Pulmonary artery endothelial cell (primary cell): ENCODE measurements around the gene ZBTB8OS. TPM values are rescaled to one million over a fixed set of nuclear protein-coding genes. Genes with fewer than 3 reads are reported as not detected.
"Not testable (repeated sequence)": the region's sequence is repeated elsewhere in the genome, so short reads cannot be mapped to it uniquely, and the experiment has no call there.

Source experiments
- DNase-seq: peaks from one replicate; pipeline ENCODE4 v3.0.0-alpha.2; 2011; ENCODE audit warnings: low read depth, low spot score
- total RNA-seq: library from RNA; depleted of rRNA; stranded (reverse); fragments of >200 nt; gene quantifications from 2 replicates; pipeline ENCODE4 v1.2.3, GENCODE V29; 2014

ZBTB8OS gene
- total RNA-seq, 1 donor from 2014 or later, result 32.1 TPM

DNA sequence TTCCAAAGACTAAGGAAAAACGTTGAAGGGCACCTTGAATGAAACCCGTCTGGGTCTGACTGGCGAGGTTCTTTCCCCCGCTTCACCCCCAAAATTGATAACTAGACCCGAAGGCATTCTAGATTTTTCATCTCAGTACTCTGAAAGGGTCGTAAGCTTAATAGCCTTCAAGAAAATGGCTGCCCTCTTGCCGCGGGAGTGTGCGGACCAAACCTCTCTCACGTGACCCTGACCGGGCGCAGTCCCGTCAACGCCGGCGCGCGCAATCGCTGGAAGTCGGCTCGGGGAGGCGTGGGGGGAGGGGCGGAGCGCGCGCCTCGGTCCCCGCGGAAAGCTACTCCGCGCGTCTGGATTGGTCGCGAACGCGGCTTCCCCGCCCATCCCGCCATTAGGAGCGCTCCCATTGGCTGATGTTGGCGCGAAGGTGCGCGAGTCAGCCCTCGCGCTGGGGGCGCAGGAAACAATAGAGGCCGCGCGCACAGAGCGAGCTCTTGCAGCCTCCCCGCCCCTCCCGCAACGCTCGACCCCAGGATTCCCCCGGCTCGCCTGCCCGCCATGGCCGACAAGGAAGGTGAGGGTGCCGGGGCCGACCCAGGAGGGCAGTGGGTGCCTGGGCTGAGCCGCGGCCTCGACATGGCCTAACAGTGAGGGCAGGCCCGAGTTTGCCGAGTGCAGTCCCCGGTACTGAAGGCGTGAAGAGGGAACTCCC, 556 bp upstream of the ZBTB8OS start, which contains the start of gene RBBP4:
Gene RBBP4 (plus strand): TSS at position 457 of the 709 bp plus-strand sequence. CDS start 99 bp downstream, at position 556.
- peak; percentile 91 for DNase-seq

DNA sequence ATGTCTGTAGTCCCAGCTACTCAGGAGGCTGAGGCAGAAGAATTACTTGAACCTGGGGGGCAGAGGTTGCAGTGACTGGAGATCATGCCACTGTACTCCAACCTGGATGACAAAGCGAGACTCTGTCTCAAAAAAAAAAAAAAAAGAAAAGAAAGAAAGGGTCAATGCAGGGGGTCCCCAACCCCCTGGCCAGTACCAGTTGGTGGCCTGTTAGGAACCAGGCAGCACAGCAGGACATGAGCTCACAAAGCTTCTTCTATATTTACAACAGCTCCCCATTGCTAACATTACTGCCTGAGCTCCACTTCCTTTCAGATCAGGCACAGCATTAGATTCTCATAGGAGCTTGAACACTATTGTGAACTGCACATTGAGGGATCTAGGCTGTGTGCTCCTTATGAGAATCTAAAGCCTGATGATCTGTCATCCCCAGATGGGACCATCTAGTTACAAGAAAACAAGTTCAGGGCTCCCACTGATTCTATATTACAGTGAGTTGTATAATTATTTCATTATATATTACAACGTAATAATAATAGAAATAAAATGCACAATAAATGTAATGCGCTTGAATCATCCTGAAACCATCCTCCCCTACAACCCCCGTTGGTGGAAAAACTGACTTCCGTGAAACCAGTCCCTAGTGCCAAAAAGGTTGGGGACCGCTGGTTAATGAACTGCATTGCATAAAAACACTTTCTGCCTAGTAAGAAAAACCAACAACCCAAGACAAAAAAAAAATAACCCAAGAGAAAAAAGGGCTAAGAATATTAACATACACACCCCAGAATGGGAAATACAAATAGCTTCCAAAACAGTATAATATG, 2.8 kb downstream of the ZBTB8OS start:
- no peak for DNase-seq

DNA sequence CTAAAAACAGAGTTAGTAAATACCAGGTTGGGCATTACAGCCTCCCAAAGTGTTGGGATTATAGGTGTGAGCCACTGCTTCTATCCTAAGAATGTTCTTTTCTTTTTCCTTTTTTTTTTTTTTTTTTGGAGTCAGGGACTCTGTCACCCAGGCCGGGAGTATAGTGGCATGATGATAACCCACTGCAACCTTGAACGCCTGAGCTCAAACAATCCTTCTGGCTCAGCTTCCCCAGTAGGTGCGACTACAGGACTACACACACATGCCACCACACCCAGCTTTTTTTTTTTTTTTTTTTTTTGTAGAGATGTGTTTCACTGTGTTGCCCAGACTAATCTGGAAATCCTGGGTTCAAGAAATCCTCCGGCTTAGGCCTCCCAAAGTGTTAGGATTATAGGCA, 5.9 kb downstream of the ZBTB8OS start:
- no peak for DNase-seq

DNA sequence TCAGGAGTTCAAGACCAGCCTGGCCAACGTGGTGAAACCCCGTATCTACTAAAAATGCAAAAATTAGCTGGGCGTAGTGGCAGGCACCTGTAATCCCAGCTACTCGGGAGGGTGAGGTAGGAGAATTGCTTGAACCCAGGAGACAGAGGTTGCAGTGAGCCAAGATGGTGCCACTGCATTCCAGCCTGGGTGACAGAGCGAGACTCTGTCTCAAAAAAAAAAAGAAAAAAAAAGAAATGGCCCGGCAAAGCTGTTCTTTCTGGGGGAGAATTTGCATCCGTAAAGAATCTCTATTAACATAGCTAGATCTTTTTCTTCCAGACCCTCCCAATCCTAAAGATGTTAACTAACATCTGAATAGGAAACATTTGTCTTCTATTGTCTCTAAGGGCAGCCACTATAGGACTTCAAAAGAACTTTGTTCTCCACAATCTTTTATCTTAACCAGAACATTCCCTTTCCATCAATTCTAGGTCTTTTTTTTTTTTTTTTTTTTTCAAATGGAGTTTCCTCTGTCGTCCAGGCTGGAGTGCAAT, 8.0 kb downstream of the ZBTB8OS start:
- not testable (repeated sequence) for DNase-seq

DNA sequence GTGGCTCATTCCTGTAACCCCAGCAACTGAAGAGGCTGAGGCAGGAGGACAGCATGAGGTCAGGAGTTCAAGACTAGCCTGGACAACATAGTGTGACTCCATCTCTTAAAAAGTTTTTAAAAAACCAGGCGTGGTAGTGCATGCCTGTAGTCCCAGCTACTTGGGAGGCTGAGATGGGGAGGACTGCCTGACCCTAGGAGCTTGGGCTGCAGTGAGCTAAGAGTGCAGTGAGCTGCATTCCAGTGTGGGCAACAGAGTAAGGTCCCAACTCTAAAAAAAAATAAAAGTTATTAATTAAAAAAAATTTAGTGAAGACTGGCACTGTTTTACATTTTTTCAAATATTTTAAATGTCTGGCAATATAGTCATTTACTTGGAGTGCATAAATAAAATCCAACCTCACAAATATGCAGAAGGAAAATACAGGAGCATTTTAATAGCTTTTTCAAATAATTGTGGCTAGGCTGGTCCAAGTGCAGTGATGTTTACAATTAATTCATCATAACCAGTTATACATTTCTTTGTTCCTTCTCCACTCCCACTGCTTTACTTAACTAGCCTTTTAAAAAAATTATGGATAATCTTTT, 10.8 kb downstream of the ZBTB8OS start:
- no peak for DNase-seq

DNA sequence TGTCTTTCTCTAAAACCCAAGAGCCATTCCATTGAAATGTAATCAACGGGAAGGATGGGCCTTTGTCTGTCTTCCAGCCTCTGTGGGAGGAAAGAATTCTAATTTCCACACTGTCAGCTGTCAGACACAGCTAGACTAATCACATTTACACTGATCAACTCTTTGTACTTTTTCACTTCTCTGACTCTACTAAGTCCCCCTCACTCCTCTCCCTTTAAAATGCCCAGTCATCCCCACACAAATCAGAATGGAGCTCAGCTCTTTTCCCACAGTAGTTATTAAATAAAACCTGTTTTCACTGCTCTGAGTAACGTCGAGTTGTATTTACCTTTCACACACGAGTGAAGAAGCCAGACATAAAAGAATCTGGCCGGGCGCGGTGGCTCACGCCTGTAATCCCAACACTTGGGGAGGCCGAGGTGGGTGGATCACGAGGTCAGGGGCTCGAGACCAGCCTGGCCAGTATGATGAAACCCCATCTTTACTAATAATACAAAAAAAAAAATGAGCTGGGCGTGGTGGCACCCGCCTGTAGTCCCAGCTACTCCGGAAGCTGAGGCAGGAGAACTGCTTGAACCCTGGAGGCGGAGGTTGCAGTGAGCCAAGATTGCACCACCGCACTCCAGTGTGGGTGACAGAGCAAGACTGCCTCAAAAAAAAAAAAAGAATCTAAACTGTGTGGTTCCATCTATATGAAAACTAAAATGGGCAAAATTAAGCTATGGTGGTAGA, 13.3 kb downstream of the ZBTB8OS start:
- DNase-seq, result no peak

DNA sequence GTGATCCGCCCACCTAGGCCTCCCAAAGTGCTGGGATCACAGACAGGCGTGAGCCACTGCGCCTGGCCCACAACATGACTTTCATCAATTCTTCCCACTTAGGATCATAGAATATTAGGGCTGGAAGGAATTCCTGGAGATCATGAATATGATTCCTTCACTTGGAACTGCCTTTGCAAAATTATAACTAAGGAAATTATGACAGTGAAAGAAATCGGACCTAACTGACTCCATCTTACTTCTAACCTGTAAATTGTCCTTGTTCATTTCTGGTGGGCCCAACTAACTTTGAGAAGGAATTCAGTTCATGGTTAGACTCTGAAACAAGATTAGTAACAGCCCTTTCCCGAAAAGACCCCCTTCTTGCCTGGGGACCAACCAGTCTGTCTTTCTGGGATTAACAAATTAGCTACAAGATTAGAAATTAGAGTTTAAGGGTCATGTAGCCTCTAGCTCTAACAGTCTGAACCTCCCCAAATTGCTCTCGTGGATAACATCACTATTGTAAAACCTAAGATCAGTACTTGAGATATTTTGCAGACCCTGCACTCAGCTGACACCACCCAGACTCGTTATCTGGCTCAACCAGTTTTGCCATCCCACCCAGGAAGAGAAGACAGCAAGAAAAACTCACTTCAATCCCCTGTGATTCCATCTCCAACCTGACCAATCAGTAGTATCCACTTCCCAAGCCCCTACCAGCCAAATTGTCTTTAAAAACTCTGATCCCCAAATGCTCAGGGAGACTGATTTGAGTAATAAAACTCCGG, 14.7 kb downstream of the ZBTB8OS start:
- DNase-seq, result no peak

DNA sequence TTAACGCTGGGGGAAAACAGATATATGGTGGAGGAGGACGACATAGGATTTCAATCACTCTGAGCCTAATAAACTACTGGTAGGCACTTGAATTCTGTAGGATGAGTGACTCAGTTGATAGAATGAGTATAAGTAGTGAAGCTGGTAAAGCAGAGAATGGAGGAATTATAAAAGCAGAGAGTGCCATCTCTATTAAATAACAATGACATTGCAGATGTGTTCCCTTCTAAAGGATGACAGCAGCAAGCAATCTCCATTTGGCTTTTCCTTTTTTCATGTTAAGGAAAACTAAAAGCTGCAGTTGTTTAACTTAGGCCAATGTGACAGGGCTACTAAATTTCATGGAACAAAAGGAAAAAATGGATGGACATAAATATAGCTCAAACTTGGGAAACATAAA, 17.5 kb downstream of the ZBTB8OS start:
- DNase-seq, result no peak

DNA sequence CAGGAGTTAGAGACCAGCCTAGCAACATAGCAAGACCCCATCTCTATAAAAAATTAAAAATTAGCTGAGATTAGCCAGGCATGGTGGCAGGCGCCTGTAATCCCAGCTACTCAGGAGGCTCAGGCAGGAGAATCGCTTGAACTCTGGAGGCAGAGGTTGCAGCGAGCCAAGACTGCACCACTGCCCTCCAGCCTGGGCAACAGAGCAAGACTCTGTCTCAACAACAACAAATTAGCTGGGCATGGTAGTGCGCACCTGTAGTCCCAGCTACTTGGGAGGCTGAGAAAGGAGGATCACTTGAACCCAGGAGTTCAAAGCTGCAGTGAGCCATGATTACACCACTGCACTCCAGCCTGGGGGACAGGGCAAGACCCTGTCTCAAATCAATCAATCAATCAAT, 20.2 kb downstream of the ZBTB8OS start:
- DNase-seq, result not testable (repeated sequence)

DNA sequence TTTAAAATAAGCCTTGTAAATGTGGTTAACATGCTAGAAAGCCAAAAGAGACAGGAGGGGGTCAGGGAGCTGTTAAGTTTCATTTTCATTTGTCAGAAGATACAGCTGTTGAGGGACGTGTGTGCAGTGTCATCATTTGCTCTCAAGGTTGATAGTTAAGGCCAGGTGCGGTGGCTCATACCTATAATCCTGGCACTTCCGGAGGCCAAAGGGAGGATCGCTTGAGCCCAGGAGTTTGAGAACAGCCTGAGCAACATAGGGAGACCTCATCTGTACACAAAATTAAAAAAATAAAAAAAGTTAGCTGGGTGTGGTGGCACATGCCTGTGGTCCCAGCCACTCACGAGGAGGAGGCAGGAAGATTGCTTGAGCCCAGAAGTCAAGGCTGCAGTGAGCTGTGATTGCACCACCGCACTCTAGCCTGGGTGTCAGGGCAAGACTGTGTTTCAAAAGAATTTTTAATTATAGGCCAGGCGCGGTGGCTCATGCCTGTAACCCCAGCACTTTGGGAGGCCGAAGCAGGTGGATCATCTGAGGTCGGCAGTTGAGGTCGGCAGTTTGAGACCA, 22.7 kb downstream of the ZBTB8OS start:
- no peak for DNase-seq

DNA sequence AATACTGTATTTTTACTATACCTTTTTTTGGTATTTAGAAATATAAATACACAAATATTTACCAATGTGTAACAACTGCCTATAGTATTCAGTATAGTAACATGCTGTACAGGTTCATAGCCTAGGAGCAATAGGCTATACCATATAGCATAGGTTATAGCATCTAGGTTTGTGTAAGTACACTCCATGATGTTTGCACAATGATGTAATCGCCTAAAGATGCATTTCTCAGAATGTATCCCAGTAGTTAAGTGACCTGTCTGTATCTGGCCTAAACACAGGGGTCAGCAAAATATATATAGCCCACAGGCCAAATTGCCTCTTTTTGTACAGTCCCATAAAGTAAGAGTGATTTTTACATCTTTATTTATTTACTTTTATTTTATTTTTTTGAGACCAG, 24.2 kb downstream of the ZBTB8OS start:
- DNase-seq, result no peak

DNA sequence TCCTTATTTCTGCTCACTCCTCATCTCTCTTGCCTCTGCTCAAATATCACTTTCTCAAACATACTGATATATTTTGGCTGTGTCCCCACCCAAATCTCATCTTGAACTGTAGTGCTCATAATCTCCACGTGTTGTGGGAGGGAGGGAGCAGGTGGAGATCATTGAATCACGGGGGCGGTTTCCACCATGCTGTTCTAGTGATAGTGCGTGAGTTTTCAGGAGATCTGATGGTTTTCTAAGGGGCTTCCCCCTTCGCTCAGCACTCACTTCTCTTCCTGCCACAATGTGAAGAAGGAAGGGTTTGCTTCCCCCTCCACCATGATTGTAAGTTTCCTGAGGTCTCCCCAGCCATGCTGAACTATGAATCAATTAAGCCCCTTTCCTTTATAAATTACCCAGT, 26.6 kb downstream of the ZBTB8OS start:
- no peak for DNase-seq

DNA sequence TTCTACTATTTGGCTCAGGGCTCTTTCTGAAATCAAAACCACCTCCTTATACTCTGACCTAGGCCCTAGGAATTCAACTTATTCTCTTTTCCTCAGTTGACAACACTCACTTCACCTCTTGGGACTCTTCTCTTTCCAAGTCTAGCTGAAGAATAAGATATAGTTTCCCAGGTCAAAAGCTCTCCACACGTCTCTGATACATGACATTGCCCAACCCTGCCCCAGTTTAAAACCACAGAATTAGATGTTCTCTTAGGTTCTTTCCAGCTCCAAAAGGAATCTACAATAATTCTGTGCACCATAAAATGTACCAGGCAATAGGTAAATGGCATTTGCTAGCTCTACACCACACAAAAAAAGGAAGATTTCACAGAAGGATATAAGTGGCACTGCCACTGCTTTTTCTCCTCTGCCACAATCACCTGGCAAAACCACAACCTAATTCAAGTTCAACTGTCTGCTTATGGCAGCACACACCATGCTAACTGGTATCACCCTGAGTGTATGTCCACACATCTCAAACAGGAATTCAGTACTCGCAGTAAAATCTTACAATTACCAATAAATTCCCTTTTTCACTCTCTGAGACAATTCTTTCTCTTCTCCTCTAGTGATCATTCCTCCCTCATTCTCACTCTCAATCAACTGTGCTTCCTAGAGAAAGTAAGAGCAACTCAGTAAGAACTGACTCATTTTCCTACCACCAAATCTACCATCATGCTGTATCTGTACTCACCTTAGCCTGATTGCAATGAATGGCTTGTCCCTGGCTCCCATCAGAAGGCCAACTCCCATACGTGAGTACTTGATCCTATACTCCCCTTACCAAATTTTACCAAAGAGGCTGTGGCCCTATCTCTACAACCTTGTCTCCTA, 27.3 kb downstream of the ZBTB8OS start:
- no peak for DNase-seq

DNA sequence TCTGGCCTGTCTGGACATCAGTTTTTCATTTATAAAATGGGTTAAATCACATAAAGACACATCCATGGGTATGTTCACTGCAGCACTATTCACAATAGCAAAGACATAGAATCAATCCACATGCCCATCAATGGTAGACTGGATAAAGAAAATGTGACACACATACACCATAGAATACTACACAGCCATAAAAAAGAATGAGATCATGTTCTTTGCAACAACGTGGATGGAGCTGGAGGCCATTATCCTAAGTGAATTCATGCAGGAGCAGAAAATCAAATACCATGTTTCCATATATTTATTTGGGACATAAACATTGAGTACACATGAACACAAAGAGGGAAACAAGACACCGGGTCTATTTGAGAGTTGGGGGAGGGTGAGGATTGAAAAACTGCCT, 28.1 kb downstream of the ZBTB8OS start:
- no peak for DNase-seq

DNA sequence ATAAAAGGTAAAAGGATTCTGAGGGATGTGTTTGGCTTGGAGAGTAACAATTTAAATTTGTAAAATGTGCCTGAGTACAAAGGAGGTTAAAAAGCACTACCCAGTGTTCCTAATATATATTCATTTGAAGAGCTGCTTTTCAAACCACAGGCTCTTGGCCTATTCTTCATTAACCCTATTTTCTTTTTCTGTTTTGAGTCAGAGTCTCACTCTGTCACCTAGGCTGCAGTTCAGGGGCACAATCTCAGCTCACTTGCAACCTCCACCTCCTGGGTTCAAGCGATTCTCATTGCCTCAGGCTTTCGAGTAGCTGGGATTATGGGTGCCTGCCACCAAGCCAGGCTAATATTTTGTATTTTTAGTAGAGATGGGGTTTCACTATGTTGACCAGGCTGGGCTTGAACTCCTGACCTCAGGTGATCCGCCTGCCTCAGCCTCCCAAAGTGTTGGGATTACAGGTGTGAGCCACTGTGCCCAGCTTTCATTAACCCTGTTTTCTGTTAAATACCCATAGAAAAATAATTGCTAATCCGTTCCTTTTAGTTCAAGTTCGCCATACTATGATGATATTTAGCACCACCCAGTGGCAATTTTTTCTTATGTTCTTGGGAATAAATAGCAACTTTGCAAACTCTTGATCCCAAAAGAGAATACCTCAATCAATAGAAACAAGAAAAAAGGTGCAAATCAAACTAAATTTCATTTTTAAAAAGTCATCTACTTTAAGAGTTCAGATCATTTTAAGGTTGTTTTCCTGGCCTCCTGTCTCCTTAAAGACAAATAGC, 30.5 kb downstream of the ZBTB8OS start:
- DNase-seq, result no peak

DNA sequence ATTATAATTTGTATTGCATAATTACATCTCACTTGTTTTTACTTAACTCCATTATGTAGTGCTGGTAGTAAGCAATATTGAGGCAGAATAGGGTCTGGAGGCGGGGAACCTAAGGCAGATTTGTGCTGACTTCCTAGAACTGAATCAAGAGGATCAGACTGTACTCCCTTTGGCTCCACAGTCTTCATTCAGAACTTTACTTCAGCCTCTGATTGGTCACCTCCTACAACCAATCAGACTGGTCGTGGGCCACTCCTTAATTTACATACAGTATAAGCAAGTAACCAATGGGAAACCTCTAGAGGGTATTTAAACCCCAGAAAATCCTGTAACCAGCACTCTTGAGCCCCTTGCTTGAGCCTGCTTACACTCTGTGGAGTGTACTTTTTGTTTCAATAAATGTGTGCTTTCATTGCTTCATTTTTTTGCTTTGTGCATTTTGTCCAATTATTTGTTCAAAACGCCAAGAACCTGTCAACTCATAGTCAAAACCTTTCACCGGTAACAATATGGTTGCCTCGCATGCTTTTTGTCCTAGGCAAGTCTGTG, 31.6 kb downstream of the ZBTB8OS start:
- DNase-seq, result no peak

DNA sequence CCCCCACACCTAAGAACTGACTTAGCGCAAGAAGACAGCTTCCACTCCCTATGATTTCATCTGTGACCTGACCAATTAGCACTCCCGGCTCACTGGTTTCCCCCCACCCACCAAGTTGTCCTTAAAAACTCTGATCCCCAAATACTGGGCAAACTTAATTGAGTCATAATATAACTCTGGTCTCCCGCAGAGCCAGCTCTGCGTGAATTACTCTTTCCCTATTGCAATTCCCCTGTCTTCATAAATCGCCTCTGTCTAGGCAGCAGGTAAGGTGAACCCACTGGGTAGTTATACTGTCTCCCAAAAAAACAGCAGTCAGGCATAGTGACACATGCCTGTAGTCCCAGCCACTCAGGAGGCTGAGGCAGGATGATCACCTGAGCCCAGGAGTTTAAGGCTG, 36.9 kb downstream of the ZBTB8OS start:
- DNase-seq, result no peak

DNA sequence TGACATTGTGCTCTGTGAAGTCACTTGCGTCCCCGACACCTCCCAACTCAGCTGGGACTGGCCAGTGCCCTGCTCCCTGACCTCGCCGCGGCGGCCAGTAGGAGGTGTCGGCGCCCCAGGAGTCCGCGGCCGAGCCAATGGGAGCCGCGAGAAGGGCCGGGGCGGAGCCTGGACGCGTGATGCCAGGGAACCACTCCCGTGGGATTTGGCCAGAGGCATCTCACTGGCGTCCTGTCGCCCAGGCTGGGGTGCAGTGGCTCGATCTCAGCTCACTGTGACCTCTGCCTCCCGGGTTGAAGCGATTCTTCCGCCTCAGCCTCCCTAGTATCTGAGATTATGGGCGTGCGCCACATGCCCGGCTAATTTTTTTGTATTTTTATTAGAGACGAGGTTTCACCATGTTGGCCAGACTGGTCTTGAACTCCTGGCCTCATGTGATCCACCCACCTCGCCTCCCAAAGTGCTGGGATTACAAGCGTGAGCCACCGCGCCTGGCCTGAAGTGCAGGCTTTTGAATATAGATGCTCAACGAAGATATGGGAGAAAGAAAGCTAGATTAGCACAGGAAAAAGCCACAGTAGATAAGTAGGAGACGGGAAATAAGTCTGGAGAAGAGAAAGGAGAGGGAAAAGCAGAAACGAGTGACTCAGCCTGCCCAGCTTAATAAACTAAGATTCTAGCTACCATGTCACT, 38.0 kb downstream of the ZBTB8OS start:
- DNase-seq, result peak; percentile 17
